Skin epidermis (tissue), 12 donors: ENCODE measurements around the gene NT5DC3.

Experiments
- H3K27ac ChIP-seq, 21 experiments: fragments of 200-600 bp; sonication (generic) in 11 of 21; one replicate each; pipeline ENCODE4 v1.5.0; 2020; ENCODE audit warnings: mild to moderate bottlenecking in 3 of 21, inconsistent platforms in 2 of 21, moderate library complexity in 2 of 21
- H3K4me3 ChIP-seq, 7 experiments: fragments of 200-600 bp; sonication (generic) in 2 of 7; one replicate each; pipeline ENCODE4 v1.5.0; 2020; ENCODE audit warnings: inconsistent platforms in 2 of 7, mild to moderate bottlenecking in 2 of 7, moderate library complexity in 1 of 7

NT5DC3 gene

GRCh38 chr12:103840876-103841689, at the start of gene NT5DC3:
TSS of gene NT5DC3 (minus strand) at chr12:103841234. CDS start at chr12:103841156, 78 bp downstream.
- H3K27ac ChIP-seq, result peak within 1 kb of the TSS in 17 of 21 experiments; percentile 7 to 83 (median 55)
- H3K4me3 ChIP-seq, result peak within 1 kb of the TSS; percentile 62 to 90 (median 83)

- Histone ChIP-seq H3K27ac (no peak overlapping the region), H3K4me3 (no peak overlapping the region)
Observed at GRCh38 chr12:103887738-103888137, 46.7 kb upstream of the NT5DC3 start.

GRCh38 chr12:103886195-103886797, 45.3 kb upstream of the NT5DC3 start:
- H3K4me3 ChIP-seq, result no peak overlapping the region
- no peak overlapping the region for H3K27ac ChIP-seq

GRCh38 chr12:103884316-103884715, 43.3 kb upstream of the NT5DC3 start:
- Histone ChIP-seq H3K4me3 (no peak overlapping the region), H3K27ac (no peak overlapping the region)

GRCh38 chr12:103883908-103884307, 42.9 kb upstream of the NT5DC3 start:
- no peak overlapping the region for H3K27ac ChIP-seq
- no peak overlapping the region for H3K4me3 ChIP-seq

GRCh38 chr12:103882861-103883596, 42.0 kb upstream of the NT5DC3 start:
- no peak overlapping the region for H3K4me3 ChIP-seq

GRCh38 chr12:103881261-103881660, 40.2 kb upstream of the NT5DC3 start:
- Histone ChIP-seq H3K4me3 (no peak overlapping the region), H3K27ac (no peak overlapping the region)

More at GRCh38 chr12:103882861-103883596, 42.0 kb upstream of the NT5DC3 start:
- no peak overlapping the region for H3K27ac ChIP-seq

GRCh38 chr12:103880299-103881142, 39.5 kb upstream of the NT5DC3 start:
- no peak overlapping the region for H3K27ac ChIP-seq
- H3K4me3 ChIP-seq, result no peak overlapping the region

- Histone ChIP-seq H3K4me3 (no peak overlapping the region), H3K27ac (no peak overlapping the region)
Observed at GRCh38 chr12:103879878-103880277, 38.8 kb upstream of the NT5DC3 start.

GRCh38 chr12:103879048-103879692, 38.1 kb upstream of the NT5DC3 start:
- Histone ChIP-seq H3K27ac (no peak overlapping the region), H3K4me3 (no peak overlapping the region)

GRCh38 chr12:103877934-103878510, 37.0 kb upstream of the NT5DC3 start:
- Histone ChIP-seq H3K4me3 (no peak overlapping the region), H3K27ac (no peak overlapping the region)

- Histone ChIP-seq H3K4me3 (no peak overlapping the region), H3K27ac (no peak overlapping the region)
Observed at GRCh38 chr12:103877288-103877687, 36.3 kb upstream of the NT5DC3 start.

GRCh38 chr12:103875666-103876065, 34.6 kb upstream of the NT5DC3 start:
- H3K4me3 ChIP-seq, result no peak overlapping the region
- H3K27ac ChIP-seq, result no peak overlapping the region

- Histone ChIP-seq H3K27ac (no peak overlapping the region), H3K4me3 (no peak overlapping the region)
Observed at GRCh38 chr12:103868215-103868614, 27.2 kb upstream of the NT5DC3 start.

- Histone ChIP-seq H3K27ac (no peak overlapping the region), H3K4me3 (no peak overlapping the region)
Observed at GRCh38 chr12:103865151-103865730, 24.2 kb upstream of the NT5DC3 start.

GRCh38 chr12:103864710-103865109, 23.7 kb upstream of the NT5DC3 start:
- Histone ChIP-seq H3K27ac (no peak overlapping the region), H3K4me3 (no peak overlapping the region)

- Histone ChIP-seq H3K27ac (peak overlapping the region in 3 of 21 experiments; percentile 33 to 62 (median 45)), H3K4me3 (no peak overlapping the region)
Observed at GRCh38 chr12:103858953-103859601, 18.0 kb upstream of the NT5DC3 start.

GRCh38 chr12:103858335-103858734, 17.3 kb upstream of the NT5DC3 start:
- peak overlapping the region in 1 of 21 experiments; percentile 62 for H3K27ac ChIP-seq

More at GRCh38 chr12:103858335-103858734, 17.3 kb upstream of the NT5DC3 start:
- no peak overlapping the region for H3K4me3 ChIP-seq
